GM18873 (cell line): ENCODE results near the gene D2HGDH.
"Not testable (repeated sequence)": the region's sequence is repeated elsewhere in the genome, so short reads cannot be mapped to it uniquely, and the experiment has no call there.

ENCODE experiments used
- ATAC-seq: cut with Tn5 transposase; IDR thresholded peaks from one replicate; pipeline ENCODE4 v1.9.1; 2021; ENCODE audit warnings: mild to moderate bottlenecking, moderate library complexity, moderate number of reproducible peaks; ENCODE audit not compliant: unreplicated experiment, low FRiP score

D2HGDH gene

DNA sequence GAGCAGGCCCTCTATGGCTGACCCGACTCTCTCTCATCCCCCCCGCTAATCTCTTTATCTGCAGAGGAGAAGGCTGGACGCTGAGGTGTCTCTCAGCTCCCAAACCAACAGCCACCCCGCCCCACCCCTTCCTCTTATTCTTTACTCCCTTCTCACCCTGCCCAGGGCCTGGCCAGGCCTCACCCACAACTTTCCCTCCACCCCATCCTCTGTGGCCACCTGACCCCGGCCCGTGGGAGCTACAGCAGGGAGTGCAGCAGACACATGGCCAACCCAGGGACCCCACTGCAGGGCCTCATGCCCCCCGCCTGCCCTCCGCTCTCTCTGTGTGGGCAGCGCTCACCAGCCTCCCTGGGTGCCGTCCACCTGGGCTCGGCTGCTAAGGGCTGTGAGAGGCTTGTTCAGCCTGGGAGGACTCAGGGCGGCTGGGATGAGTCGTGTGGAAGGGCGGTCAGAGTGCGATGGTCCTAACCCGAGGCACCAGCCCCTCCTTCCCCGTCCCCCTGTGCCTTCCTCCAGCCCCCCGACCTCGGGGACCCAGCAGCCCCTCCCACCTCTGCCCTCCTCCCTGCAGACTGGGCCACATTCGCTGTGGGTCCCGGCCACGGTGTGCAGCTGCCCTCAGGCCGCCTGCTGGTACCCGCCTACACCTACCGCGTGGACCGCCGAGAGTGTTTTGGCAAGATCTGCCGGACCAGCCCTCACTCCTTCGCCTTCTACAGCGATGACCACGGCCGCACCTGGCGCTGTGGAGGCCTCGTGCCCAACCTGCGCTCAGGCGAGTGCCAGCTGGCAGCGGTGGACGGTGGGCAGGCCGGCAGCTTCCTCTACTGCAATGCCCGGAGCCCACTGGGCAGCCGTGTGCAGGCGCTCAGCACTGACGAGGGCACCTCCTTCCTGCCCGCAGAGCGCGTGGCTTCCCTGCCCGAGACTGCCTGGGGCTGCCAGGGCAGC lies 81.3 kb downstream of the D2HGDH start:
- ATAC-seq, result no peak

DNA sequence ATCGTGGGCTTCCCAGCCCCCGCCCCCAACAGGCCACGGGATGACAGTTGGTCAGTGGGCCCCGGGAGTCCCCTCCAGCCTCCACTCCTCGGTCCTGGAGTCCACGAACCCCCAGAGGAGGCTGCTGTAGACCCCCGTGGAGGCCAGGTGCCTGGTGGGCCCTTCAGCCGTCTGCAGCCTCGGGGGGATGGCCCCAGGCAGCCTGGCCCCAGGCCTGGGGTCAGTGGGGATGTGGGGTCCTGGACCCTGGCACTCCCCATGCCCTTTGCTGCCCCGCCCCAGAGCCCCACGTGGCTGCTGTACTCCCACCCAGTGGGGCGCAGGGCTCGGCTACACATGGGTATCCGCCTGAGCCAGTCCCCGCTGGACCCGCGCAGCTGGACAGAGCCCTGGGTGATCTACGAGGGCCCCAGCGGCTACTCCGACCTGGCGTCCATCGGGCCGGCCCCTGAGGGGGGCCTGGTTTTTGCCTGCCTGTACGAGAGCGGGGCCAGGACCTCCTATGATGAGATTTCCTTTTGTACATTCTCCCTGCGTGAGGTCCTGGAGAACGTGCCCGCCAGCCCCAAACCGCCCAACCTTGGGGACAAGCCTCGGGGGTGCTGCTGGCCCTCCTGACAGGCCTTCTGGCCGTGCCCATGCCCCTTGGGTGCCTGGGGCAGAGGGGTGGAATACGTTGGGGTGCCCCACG lies 82.1 kb downstream of the D2HGDH start:
- ATAC-seq, result no peak

DNA sequence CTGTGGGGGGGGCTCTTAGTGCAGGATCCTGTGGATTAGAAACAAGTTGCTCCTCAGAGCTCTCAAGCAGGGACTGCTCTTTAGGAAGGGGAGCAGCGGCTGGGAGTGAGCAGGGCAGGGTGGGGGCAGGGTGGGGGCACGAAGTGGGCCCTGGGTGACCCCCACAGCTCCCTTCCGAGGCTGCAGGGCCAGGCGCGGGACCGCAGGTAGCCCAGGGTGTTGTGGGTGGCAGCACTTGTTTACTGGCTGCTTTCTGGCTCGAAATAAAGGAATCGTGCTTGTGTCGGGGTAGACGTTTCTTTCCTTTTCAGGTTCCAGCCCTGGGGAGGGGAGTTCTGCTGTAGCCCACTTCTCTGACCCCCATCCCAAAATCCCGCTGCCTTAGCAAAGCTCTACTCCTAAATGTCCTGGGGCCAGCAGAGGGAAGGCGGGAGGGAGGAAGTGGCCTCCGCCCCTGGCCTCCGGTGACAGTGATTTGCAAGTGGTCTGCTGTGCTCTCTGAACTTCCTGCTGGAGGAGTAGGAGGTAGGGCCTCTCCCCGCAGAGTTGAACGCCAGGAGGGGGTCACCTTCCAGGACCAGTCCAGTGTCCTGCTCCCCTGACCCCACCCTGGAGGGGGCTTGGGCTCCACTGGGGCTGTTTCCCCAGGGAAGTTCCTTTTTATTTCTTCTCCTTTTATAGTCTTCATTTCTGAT lies 82.8 kb downstream of the D2HGDH start:
- no peak for ATAC-seq

DNA sequence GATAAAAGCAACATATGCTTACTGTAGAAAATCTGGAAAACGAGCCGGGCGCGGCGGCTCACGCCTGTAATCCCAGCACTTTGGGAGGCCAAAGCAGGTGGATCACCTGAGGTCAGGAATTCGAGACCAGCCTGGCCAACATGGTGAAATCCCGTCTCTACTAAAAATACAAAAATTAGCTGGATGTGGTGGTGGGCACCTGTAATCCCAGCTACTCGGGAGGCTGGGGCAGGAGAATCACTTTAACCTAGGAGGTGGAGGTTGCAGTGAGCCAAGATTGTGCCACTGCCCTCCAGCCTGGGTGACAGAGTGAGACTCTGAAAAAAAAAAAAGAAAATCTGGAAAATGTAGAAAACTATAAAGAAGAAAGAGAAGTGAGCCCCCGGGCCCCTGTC lies 83.4 kb downstream of the D2HGDH start:
- ATAC-seq, result not testable (repeated sequence)
